ENCODE measurements around the gene LRIT1. TPM values are rescaled to one million over a fixed set of nuclear protein-coding genes. Genes with fewer than 3 reads are reported as not detected.

LRIT1 gene
- total RNA-seq, 3 donors from 2014 or later, result not detected

DNA sequence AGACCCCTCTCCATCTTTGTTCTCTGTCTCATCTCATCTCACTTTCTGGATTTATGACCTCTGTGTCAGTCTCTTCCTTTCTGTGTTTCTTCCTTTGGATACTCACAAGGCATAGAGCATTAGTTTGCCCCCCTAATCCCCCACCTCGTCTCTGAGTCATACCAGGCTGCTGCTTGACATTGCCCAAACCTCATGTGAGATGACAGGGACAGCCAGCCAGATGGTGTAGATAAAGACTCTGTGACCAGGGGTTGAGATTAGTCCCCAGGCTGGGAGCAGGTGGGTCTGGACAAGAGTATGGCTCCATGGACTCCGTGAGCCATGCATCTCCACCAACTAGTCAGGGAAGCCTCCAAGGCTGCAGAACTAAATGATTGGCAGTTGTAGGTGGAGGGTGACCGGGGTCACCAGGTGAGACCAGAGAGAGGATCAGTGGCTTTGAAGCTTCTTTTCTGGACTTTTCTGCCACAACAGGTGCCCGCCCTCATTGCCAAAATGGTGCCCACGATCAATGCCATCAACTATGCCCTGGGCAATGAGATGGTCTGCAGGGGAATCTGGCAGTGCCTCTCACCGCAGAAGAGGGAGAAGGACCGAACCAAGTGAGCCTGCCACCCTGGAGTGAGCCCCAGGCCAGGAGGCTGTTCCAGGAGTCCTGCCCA, 16.8 kb upstream of the LRIT1 start:
- peak in 1 of 2 donors; percentile 20 for DNase-seq (ENCODE audit: low spot score in 2 of 2)

DNA sequence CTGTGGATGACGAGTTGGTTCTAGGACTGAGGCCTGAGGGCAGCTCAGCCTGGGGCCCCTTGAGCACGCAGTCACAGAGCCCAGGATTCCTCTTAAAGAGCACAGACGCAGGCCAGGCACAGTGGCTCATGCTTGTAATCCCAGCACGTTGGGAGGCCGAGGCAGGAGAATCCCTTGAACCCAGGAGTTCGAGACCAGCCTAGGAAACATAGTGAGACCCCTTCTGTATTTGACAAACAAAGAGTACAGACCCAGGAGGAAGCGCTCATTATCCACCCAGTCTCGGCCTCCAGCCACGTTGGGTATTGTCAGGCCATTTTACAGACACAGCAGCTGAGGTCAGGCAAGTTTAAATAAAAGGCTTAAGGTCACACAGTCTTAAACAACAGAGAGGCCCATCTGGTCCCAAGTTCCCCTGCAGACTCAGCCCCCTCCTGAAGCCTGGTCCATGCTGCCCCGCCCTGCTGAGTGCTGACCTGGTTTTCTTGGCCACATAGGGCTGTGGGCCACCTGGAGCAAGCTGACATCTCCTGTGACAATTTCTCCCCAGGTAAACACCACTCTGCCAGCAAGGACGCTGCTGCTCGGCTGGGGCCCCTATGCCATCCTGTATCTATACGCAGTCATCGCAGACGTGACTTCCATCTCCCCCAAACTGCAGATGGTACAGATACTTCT, 16.1 kb upstream of the LRIT1 start:
- TF ChIP-seq, protein P1, sequence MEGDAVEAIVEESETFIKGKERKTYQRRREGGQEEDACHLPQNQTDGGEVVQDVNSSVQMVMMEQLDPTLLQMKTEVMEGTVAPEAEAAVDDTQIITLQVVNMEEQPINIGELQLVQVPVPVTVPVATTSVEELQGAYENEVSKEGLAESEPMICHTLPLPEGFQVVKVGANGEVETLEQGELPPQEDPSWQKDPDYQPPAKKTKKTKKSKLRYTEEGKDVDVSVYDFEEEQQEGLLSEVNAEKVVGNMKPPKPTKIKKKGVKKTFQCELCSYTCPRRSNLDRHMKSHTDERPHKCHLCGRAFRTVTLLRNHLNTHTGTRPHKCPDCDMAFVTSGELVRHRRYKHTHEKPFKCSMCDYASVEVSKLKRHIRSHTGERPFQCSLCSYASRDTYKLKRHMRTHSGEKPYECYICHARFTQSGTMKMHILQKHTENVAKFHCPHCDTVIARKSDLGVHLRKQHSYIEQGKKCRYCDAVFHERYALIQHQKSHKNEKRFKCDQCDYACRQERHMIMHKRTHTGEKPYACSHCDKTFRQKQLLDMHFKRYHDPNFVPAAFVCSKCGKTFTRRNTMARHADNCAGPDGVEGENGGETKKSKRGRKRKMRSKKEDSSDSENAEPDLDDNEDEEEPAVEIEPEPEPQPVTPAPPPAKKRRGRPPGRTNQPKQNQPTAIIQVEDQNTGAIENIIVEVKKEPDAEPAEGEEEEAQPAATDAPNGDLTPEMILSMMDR (IDR thresholded peaks at IDR 0.05), result no peak
- TF ChIP-seq POLR2AphosphoS5 (IDR thresholded peaks at IDR 0.05) (no peak), POLR2A (IDR thresholded peaks at IDR 0.05) (no peak)
- Histone ChIP-seq H3K4me3 (peak overlapping the region in 1 of 3 donors; percentile 19), H3K9me3 (no peaks in the 10 kb centered on the region), H3K27ac (no peak overlapping the region), H3K27me3 (no peaks in the 10 kb centered on the region), H3K4me1 (no peaks in the 10 kb centered on the region), H3K36me3 (no peaks in the 10 kb centered on the region)
- peak in 1 of 2 donors; percentile 33 for DNase-seq (ENCODE audit: low spot score in 2 of 2)
- intact Hi-C loops (cut with DNase I; ENCODE audit: low total_unique reads), result no loop called here

More for the DNA sequence above, 16.8 kb upstream of the LRIT1 start:
- TF ChIP-seq, protein P1 (IDR thresholded peaks at IDR 0.05), result no peak
- no peak for TF ChIP-seq POLR2AphosphoS5 (IDR thresholded peaks at IDR 0.05)
- TF ChIP-seq POLR2A (IDR thresholded peaks at IDR 0.05), result no peak
- no peaks in the 10 kb centered on the region for H3K9me3 ChIP-seq
- no peak overlapping the region for H3K27ac ChIP-seq
- no peaks in the 10 kb centered on the region for H3K27me3 ChIP-seq
- H3K4me3 ChIP-seq, result no peak overlapping the region
- intact Hi-C loops (cut with DNase I; ENCODE audit: low total_unique reads), result no loop called here
- H3K36me3 ChIP-seq, result no peaks in the 10 kb centered on the region
- no peaks in the 10 kb centered on the region for H3K4me1 ChIP-seq

DNA sequence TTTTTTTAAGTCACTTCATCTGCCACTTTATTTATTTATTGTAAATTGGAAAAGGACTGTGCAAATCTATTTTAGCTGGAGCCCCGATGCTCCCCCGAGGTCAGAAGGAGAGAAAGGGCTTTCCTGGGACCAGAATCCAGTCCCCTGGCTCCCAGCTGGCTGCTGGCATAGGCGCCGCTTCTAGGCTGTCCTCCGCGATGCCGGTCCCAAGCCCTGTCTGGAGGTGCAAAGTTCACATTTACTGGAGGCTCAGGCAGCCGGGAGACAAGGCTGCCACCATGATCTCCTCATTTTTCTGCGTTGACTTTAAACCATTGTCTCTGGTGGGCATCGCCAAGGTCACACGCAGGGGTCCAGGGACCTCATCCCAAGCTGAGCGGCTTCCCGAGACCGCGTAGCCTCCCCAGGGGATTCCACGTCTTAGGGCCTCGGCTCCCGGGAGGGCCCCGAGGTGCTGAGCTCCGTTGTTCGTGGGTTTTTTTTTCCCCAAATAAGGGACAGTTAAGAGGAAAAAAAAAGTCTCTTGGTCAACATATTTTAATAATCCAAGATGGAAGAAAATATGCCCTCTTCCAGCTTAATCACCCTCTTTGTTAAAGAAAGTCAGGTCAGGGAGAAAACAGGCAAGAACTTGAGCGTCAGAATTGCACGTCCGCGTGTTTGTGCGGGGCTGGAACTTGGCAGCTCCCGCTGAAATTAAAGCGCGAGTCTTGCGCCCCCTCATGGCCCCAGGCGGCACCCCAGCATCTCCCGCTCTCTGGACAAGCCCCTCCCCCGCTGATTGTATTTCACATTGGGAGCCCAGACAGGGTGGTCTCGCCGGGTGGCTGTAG, 15.4 kb upstream of the LRIT1 start:
- peak overlapping the region in 1 of 3 donors; percentile 19 for H3K4me3 ChIP-seq
- peak in 1 of 2 donors; percentile 53 for DNase-seq (ENCODE audit: low spot score in 2 of 2)
- H3K36me3 ChIP-seq, result no peaks in the 10 kb centered on the region
- no peaks in the 10 kb centered on the region for H3K9me3 ChIP-seq
- no peaks in the 10 kb centered on the region for H3K27me3 ChIP-seq
- H3K27ac ChIP-seq, result no peak overlapping the region
- intact Hi-C loops (cut with DNase I; ENCODE audit: low total_unique reads), result no loop called here
- TF ChIP-seq POLR2AphosphoS5 (IDR thresholded peaks at IDR 0.05) (no peak), POLR2A (IDR thresholded peaks at IDR 0.05) (no peak)
- TF ChIP-seq, protein P1 (IDR thresholded peaks at IDR 0.05), result peak in 2 of 3 donors; percentile 25 to 26
- no peaks in the 10 kb centered on the region for H3K4me1 ChIP-seq

DNA sequence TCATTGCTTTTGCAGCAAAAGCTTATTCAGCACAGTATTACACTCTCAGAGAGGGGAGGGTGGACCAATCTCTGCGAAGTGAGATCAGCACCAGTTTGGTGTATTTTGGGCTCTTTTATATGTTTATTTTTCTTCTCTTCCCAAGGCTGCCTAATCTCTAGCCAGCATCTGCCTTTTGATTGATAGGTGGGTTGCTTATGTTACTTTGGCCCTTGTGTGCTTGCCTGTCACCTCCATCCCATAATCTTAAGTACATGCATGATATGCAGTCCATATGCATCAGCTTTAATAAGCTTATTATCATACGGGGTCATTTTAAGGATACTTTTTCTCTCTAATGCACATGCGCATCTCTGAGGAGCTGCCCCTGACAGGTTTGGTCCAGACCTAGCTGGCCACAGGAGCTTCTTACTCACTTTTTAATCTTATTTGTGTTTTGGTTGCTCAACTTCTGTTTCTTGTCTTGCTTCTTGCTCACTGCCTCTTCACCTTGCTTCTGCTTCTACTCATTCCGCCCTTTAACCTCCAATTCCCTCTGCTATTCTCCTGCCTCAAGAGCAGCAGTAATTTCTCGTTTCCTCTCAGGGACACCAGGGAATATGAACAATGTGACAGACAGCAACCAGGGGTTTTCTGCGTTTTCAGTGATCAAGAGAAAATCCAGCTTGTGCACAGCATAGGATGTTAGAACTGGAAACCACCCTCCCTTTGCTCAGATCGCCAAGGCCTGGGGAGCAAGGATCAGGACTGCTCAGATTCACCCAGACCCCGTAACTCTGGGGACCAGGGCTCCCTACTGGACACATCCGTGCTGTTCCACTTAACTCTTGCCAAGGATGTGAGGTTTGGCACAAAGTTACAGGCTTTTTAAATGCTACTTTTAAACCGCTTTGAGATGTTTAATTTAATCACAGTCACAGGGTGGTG, 13.5 kb upstream of the LRIT1 start:
- Histone ChIP-seq H3K36me3 (no peaks in the 10 kb centered on the region), H3K4me3 (no peak overlapping the region), H3K4me1 (no peaks in the 10 kb centered on the region), H3K27ac (no peak overlapping the region), H3K27me3 (no peaks in the 10 kb centered on the region), H3K9me3 (no peaks in the 10 kb centered on the region)
- intact Hi-C loops (cut with DNase I; ENCODE audit: low total_unique reads), result no loop called here
- peak in 1 of 2 donors; percentile 20 for DNase-seq (ENCODE audit: low spot score in 2 of 2)
- TF ChIP-seq POLR2A (IDR thresholded peaks at IDR 0.05), result no peak
- TF ChIP-seq, protein P1 (IDR thresholded peaks at IDR 0.05), result no peak
- TF ChIP-seq POLR2AphosphoS5 (IDR thresholded peaks at IDR 0.05), result no peak
